SK-N-SH treated with all-trans-retinoic acid at 6 μM for 48 hours (cell line): ENCODE data around the gene REPIN1.

ENCODE experiments used
- ATAC-seq: fragments of 200-7000 bp; cut with Tn5 transposase; 3 replicates; pipeline ENCODE4 v1.9.1; 2020; ENCODE audit warnings: mild to moderate bottlenecking, moderate library complexity
- ARNTL ChIP-seq: fragments of 450-650 bp; formaldehyde crosslinking; IDR thresholded peaks from 2 replicates; pipeline ENCODE4 v1.5.0; 2020; ENCODE audit warnings: low read depth, mild to moderate bottlenecking, moderate library complexity, borderline replicate concordance
- BACH2 ChIP-seq: fragments of 250-450 bp; sonication (Bioruptor Pico); IDR thresholded peaks from 2 replicates; pipeline ENCODE4 v1.9.0; 2021; ENCODE audit warnings: mild to moderate bottlenecking, borderline replicate concordance
- CSDC2 ChIP-seq: fragments of 250-450 bp; sonication (Bioruptor Pico); IDR thresholded peaks from 2 replicates; pipeline ENCODE4 v1.5.0; 2020; ENCODE audit warnings: mild to moderate bottlenecking, moderate library complexity
- ESRRG ChIP-seq: fragments of 250-450 bp; sonication (Bioruptor Pico); IDR thresholded peaks from 2 replicates; pipeline ENCODE4 v1.6.1; 2021; ENCODE audit warnings: mild to moderate bottlenecking
- GLIS3 ChIP-seq: fragments of 250-450 bp; sonication (Bioruptor Pico); IDR thresholded peaks from 2 replicates; pipeline ENCODE4 v1.5.0; 2020; ENCODE audit warnings: mild to moderate bottlenecking, moderate library complexity
- ISL1 ChIP-seq: fragments of 250-450 bp; sonication (Bioruptor Pico); IDR thresholded peaks from 2 replicates; pipeline ENCODE4 v2.1.2; 2022; ENCODE audit warnings: mild to moderate bottlenecking, moderate library complexity
- OSR1 ChIP-seq: fragments of 250-450 bp; sonication (Bioruptor Pico); IDR thresholded peaks from 2 replicates; pipeline ENCODE4 v1.8.0; 2022; ENCODE audit warnings: moderate library complexity, mild to moderate bottlenecking, inconsistent platforms
- PATZ1 ChIP-seq: fragments of 250-450 bp; sonication (Bioruptor Pico); IDR thresholded peaks from 2 replicates; pipeline ENCODE4 v1.8.0; 2020; ENCODE audit warnings: mild to moderate bottlenecking, moderate library complexity, borderline replicate concordance
- PPARA ChIP-seq: fragments of 250-450 bp; sonication (Bioruptor Pico); IDR thresholded peaks from 2 replicates; pipeline ENCODE4 v1.5.0; 2020; ENCODE audit warnings: mild to moderate bottlenecking, borderline replicate concordance
- RARB ChIP-seq: fragments of 250-450 bp; sonication (Bioruptor Pico); IDR thresholded peaks from 2 replicates; pipeline ENCODE4 v1.8.0; 2021; ENCODE audit warnings: mild to moderate bottlenecking, moderate library complexity
- SNAI2 ChIP-seq: fragments of 250-450 bp; sonication (Bioruptor Pico); IDR thresholded peaks from 2 replicates; pipeline ENCODE4 v1.5.0; 2020; ENCODE audit warnings: mild to moderate bottlenecking, moderate library complexity
- TOX ChIP-seq: fragments of 250-450 bp; sonication (Bioruptor Pico); IDR thresholded peaks from 2 replicates; pipeline ENCODE4 v1.8.0; 2021; ENCODE audit warnings: mild to moderate bottlenecking, moderate library complexity, borderline replicate concordance
- ZFP30 ChIP-seq: fragments of 450-650 bp; formaldehyde crosslinking; IDR thresholded peaks from 2 replicates; pipeline ENCODE4 v1.5.0; 2022; ENCODE audit warnings: mild to moderate bottlenecking, moderate library complexity
- ZNF565 ChIP-seq: fragments of 450-650 bp; formaldehyde crosslinking; conservative IDR thresholded peaks from 2 replicates; pipeline ENCODE4 v1.5.0; 2020; ENCODE audit warnings: low read depth, mild to moderate bottlenecking, moderate library complexity
- ZNF70 ChIP-seq: fragments of 450-650 bp; formaldehyde crosslinking; IDR thresholded peaks from 2 replicates; pipeline ENCODE4 v1.5.0; 2020; ENCODE audit warnings: mild to moderate bottlenecking, moderate library complexity
- ZNF8 ChIP-seq: fragments of 450-650 bp; formaldehyde crosslinking; IDR thresholded peaks from 2 replicates; pipeline ENCODE4 v1.5.0; 2020; ENCODE audit warnings: mild to moderate bottlenecking, moderate library complexity
- TF ChIP-seq, protein P1 (sequence below): fragments of 250-450 bp; sonication (Bioruptor Pico); IDR thresholded peaks from 2 replicates; pipeline ENCODE4 v1.8.0; 2021; ENCODE audit warnings: low read depth, mild to moderate bottlenecking, moderate library complexity, borderline replicate concordance
- TF ChIP-seq, protein P2 (sequence below): fragments of 250-450 bp; sonication (Bioruptor Pico); IDR thresholded peaks from 2 replicates; pipeline ENCODE4 v1.5.0; 2020; ENCODE audit warnings: mild to moderate bottlenecking, moderate library complexity
- TF ChIP-seq, protein P3 (sequence below): fragments of 250-450 bp; sonication (Bioruptor Pico); IDR thresholded peaks from 2 replicates; pipeline ENCODE4 v1.5.1; 2021; ENCODE audit warnings: mild to moderate bottlenecking, moderate library complexity
- TF ChIP-seq, protein P4 (sequence below): fragments of 250-450 bp; sonication (Bioruptor Pico); IDR thresholded peaks from 2 replicates; pipeline ENCODE4 v1.5.1; 2020; ENCODE audit warnings: low read depth, mild to moderate bottlenecking, moderate library complexity

The REPIN1 gene

GRCh38 chr7:150321788-150322113 lies 46.9 kb upstream of the REPIN1 start (continued):
- TF ChIP-seq PATZ1 (CRISPR knock-in tag) = no peak
- no peak for TF ChIP-seq PPARA (CRISPR knock-in tag)
- no peak for TF ChIP-seq GLIS3
- no peak for TF ChIP-seq ZNF565

DNA sequence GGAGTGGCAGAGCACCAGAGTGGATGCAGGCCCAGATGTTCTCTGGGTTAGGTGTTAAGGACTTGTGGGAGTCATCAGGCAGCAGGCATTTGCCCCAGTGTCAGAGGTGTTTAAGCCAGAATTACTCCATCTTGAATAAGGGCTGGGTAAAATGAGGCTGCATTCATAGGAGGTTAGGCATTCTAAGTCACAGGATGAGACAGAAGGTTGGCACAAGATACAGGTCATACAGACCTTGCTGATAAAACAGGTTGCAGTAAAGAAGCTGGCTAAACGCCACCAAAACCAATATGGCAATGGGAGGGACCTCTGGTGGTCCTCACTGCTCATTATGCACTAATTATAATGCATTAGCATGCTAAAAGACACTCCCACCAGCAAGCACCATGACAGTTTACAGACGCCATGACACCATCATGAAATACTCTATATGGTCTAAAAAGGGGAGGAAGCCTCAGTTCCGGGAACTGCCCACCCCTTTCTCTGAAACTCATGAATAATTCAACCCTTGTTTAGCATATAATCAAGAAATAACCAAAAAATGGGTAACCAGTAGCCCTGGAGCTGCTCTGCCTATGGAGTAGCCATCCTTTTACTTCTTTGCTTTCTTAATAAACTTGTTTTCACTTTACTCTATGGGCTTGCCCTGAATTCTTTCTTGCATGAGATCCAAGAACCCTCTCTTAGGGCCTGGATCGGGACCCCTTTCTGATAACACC lies 46.3 kb upstream of the REPIN1 start:
- no peak for ATAC-seq
- TF ChIP-seq TOX (CRISPR knock-in tag) = no peak
- TF ChIP-seq, protein P1, sequence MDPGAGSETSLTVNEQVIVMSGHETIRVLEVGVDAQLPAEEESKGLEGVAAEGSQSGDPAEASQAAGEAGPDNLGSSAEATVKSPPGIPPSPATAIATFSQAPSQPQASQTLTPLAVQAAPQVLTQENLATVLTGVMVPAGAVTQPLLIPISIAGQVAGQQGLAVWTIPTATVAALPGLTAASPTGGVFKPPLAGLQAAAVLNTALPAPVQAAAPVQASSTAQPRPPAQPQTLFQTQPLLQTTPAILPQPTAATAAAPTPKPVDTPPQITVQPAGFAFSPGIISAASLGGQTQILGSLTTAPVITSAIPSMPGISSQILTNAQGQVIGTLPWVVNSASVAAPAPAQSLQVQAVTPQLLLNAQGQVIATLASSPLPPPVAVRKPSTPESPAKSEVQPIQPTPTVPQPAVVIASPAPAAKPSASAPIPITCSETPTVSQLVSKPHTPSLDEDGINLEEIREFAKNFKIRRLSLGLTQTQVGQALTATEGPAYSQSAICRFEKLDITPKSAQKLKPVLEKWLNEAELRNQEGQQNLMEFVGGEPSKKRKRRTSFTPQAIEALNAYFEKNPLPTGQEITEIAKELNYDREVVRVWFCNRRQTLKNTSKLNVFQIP = no peak
- TF ChIP-seq ZFP30 (CRISPR knock-in tag) = no peak
- no peak for TF ChIP-seq ZNF565
- TF ChIP-seq ESRRG (CRISPR knock-in tag) = no peak
- TF ChIP-seq ZNF70 (CRISPR knock-in tag) = no peak
- TF ChIP-seq, protein P2, sequence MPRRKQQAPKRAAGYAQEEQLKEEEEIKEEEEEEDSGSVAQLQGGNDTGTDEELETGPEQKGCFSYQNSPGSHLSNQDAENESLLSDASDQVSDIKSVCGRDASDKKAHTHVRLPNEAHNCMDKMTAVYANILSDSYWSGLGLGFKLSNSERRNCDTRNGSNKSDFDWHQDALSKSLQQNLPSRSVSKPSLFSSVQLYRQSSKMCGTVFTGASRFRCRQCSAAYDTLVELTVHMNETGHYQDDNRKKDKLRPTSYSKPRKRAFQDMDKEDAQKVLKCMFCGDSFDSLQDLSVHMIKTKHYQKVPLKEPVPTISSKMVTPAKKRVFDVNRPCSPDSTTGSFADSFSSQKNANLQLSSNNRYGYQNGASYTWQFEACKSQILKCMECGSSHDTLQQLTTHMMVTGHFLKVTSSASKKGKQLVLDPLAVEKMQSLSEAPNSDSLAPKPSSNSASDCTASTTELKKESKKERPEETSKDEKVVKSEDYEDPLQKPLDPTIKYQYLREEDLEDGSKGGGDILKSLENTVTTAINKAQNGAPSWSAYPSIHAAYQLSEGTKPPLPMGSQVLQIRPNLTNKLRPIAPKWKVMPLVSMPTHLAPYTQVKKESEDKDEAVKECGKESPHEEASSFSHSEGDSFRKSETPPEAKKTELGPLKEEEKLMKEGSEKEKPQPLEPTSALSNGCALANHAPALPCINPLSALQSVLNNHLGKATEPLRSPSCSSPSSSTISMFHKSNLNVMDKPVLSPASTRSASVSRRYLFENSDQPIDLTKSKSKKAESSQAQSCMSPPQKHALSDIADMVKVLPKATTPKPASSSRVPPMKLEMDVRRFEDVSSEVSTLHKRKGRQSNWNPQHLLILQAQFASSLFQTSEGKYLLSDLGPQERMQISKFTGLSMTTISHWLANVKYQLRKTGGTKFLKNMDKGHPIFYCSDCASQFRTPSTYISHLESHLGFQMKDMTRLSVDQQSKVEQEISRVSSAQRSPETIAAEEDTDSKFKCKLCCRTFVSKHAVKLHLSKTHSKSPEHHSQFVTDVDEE = no peak
- TF ChIP-seq RARB (CRISPR knock-in tag) = no peak
- TF ChIP-seq, protein P3, sequence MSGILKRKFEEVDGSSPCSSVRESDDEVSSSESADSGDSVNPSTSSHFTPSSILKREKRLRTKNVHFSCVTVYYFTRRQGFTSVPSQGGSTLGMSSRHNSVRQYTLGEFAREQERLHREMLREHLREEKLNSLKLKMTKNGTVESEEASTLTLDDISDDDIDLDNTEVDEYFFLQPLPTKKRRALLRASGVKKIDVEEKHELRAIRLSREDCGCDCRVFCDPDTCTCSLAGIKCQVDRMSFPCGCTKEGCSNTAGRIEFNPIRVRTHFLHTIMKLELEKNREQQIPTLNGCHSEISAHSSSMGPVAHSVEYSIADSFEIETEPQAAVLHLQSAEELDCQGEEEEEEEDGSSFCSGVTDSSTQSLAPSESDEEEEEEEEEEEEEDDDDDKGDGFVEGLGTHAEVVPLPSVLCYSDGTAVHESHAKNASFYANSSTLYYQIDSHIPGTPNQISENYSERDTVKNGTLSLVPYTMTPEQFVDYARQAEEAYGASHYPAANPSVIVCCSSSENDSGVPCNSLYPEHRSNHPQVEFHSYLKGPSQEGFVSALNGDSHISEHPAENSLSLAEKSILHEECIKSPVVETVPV = no peak
- TF ChIP-seq SNAI2 = no peak
- no peak for TF ChIP-seq ARNTL
- TF ChIP-seq, protein P4, sequence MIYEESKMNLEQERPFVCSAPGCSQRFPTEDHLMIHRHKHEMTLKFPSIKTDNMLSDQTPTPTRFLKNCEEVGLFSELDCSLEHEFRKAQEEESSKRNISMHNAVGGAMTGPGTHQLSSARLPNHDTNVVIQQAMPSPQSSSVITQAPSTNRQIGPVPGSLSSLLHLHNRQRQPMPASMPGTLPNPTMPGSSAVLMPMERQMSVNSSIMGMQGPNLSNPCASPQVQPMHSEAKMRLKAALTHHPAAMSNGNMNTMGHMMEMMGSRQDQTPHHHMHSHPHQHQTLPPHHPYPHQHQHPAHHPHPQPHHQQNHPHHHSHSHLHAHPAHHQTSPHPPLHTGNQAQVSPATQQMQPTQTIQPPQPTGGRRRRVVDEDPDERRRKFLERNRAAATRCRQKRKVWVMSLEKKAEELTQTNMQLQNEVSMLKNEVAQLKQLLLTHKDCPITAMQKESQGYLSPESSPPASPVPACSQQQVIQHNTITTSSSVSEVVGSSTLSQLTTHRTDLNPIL (CRISPR knock-in tag) = no peak
- TF ChIP-seq BACH2 = no peak
- no peak for TF ChIP-seq GLIS3
- TF ChIP-seq PATZ1 (CRISPR knock-in tag) = no peak
- no peak for TF ChIP-seq OSR1
- no peak for TF ChIP-seq ISL1 (CRISPR knock-in tag)
- TF ChIP-seq CSDC2 = no peak
- TF ChIP-seq ZNF8 (CRISPR knock-in tag) = no peak
